IMR-90 (cell line): ENCODE data around the gene UBL4B. TPM values are rescaled to one million over a fixed set of nuclear protein-coding genes. Genes with fewer than 3 reads are reported as not detected.

Experiments
- ATAC-seq: fragments of 200-7000 bp; cut with Tn5 transposase; 2 replicates; pipeline ENCODE4 v1.9.1; 2020; ENCODE audit warnings: low read depth, mild to moderate bottlenecking, moderate library complexity
- BruUV-seq: library from RNA; stranded (reverse); fragments of 400-500 nt; replicated peaks from 2 replicates; lab custom pipeline; 2021; lab: Mats Ljungman, UMichigan
- CTCF ChIA-PET: fragments of 300-600 bp; formaldehyde crosslinking; extraction: SDS; loops from one replicate; lab custom pipeline; 2021; ENCODE audit warnings: antibody characterized with exemption; lab: Yijun Ruan, JAX
- POLR2A ChIA-PET: fragments of 300-600 bp; sonication (Branson Sonifier 250); formaldehyde crosslinking; loops from one replicate; lab custom pipeline; 2022; ENCODE audit warnings: antibody characterized with exemption; ENCODE audit not compliant: unreplicated experiment; lab: Charles Lee
- DNase-seq: peaks from one replicate; pipeline ENCODE4 v3.0.0; 2013
- H2AFZ ChIP-seq: replicated peaks from 2 replicates; pipeline ENCODE3; 2013; ENCODE audit warnings: low read length, mild to moderate bottlenecking; ENCODE audit not compliant: poor library complexity
- H2AK5ac ChIP-seq: 2 replicates; pipeline ENCODE4 v1.6.1; 2013; ENCODE audit warnings: low read depth, low read length, inconsistent platforms
- H2AK9ac ChIP-seq: replicated peaks from 2 replicates; pipeline ENCODE3; 2013; ENCODE audit warnings: mild to moderate bottlenecking, low read depth, low read length, moderate library complexity; ENCODE audit not compliant: poor library complexity
- H2BK120ac ChIP-seq: 2 replicates; pipeline ENCODE4 v1.6.1; 2013; ENCODE audit warnings: low read depth, low read length, inconsistent platforms
- H2BK15ac ChIP-seq: 3 replicates; pipeline ENCODE4 v1.6.1; 2013; ENCODE audit warnings: low read depth, low read length, inconsistent platforms
- H2BK20ac ChIP-seq: 2 replicates; pipeline ENCODE4 v1.6.1; 2013; ENCODE audit warnings: low read depth, mild to moderate bottlenecking, inconsistent platforms, low read length, moderate library complexity
- H2BK5ac ChIP-seq: 2 replicates; pipeline ENCODE4 v1.6.1; 2013; ENCODE audit warnings: mild to moderate bottlenecking, low read depth, low read length, inconsistent platforms; ENCODE audit not compliant: poor library complexity, severe bottlenecking
- H3K14ac ChIP-seq: replicated peaks from 2 replicates; pipeline ENCODE4 v1.6.1; 2013; ENCODE audit warnings: low read depth, low read length, inconsistent platforms
- H3K18ac ChIP-seq: 2 replicates; pipeline ENCODE4 v1.6.1; 2013; ENCODE audit warnings: low read depth, low read length, control low read depth
- H3K23ac ChIP-seq: 2 replicates; pipeline ENCODE4 v1.6.1; 2013; ENCODE audit warnings: low read depth, low read length, inconsistent platforms
- H3K27ac ChIP-seq: 2 replicates; pipeline ENCODE4 v1.5.1; 2013; ENCODE audit warnings: mild to moderate bottlenecking, control low read depth, low read length; ENCODE audit not compliant: insufficient read depth
- H3K27me3 ChIP-seq: 2 replicates; pipeline ENCODE4 v1.6.1; 2013; ENCODE audit warnings: low read length; ENCODE audit not compliant: control insufficient read depth, insufficient read depth
- H3K36me3 ChIP-seq: 2 replicates; pipeline ENCODE4 v1.6.1; 2013; ENCODE audit warnings: low read length, mixed read lengths; ENCODE audit not compliant: control insufficient read depth, insufficient read depth
- H3K4ac ChIP-seq: 2 replicates; pipeline ENCODE4 v1.6.1; 2013; ENCODE audit warnings: low read depth, low read length, inconsistent platforms
- H3K4me1 ChIP-seq: 2 replicates; pipeline ENCODE4 v1.6.1; 2013; ENCODE audit warnings: low read length, mixed read lengths; ENCODE audit not compliant: control insufficient read depth, insufficient read depth
- H3K4me2 ChIP-seq: 2 replicates; pipeline ENCODE4 v1.6.1; 2013; ENCODE audit warnings: low read depth, mild to moderate bottlenecking, control low read depth, low read length, moderate library complexity
- H3K4me3 ChIP-seq: 2 replicates; pipeline ENCODE4 v1.5.1; 2013; ENCODE audit warnings: low read depth, mild to moderate bottlenecking, control low read depth, low read length, moderate library complexity; ENCODE audit not compliant: insufficient read depth
- H3K56ac ChIP-seq: 2 replicates; pipeline ENCODE4 v1.6.1; 2013; ENCODE audit warnings: low read length, inconsistent platforms; ENCODE audit not compliant: insufficient read depth; ENCODE audit errors: extremely low read depth
- H3K79me1 ChIP-seq, 2 experiments: 2 replicates each; pipeline ENCODE4 v1.6.1; 2013; ENCODE audit warnings: low read length in 2 of 2, inconsistent platforms in 1 of 2, low read depth in 1 of 2
- H3K9ac ChIP-seq: 2 replicates; pipeline ENCODE4 v1.6.1; 2013; ENCODE audit warnings: low read depth, low read length, control low read depth
- H3K9me1 ChIP-seq: 2 replicates; pipeline ENCODE4 v1.6.1; 2013; ENCODE audit warnings: low read length, inconsistent platforms; ENCODE audit not compliant: insufficient read depth
- H3K9me3 ChIP-seq: 2 replicates; pipeline ENCODE4 v1.6.1; 2013; ENCODE audit warnings: low read length; ENCODE audit not compliant: control insufficient read depth, insufficient read depth
- H4K20me1 ChIP-seq: 2 replicates; pipeline ENCODE4 v1.6.1; 2013; ENCODE audit warnings: low read length, inconsistent platforms; ENCODE audit not compliant: insufficient read depth
- H4K5ac ChIP-seq: 2 replicates; pipeline ENCODE4 v1.6.1; 2013; ENCODE audit warnings: mild to moderate bottlenecking, low read depth, low read length, control low read depth
- H4K8ac ChIP-seq, 2 experiments: 2 replicates each; pipeline ENCODE4 v1.6.1; 2013; ENCODE audit warnings: low read depth in 2 of 2, low read length in 2 of 2, control low read depth in 1 of 2, inconsistent platforms in 1 of 2
- H4K91ac ChIP-seq: 2 replicates; pipeline ENCODE4 v1.6.1; 2013; ENCODE audit warnings: low read depth, low read length, inconsistent platforms; ENCODE audit not compliant: insufficient read depth
- CHD1 ChIP-seq: IDR thresholded peaks from 2 replicates; pipeline ENCODE4 v1.6.1; 2012; ENCODE audit warnings: low read depth, low read length, improper control_type of control experiment
- FOS ChIP-seq: fragments of 150-350 bp; IDR thresholded peaks from 2 replicates; pipeline ENCODE4 v1.6.1; 2016; ENCODE audit warnings: low read depth, low read length
- MAZ ChIP-seq: IDR thresholded peaks from 2 replicates; pipeline ENCODE4 v1.6.1; 2012; ENCODE audit warnings: low read depth, mild to moderate bottlenecking, low read length, improper control_type of control experiment, moderate library complexity, borderline replicate concordance
- MXI1 ChIP-seq: IDR thresholded peaks from 2 replicates; pipeline ENCODE4 v1.6.1; 2012; ENCODE audit warnings: low read depth, mild to moderate bottlenecking, low read length, moderate library complexity, borderline replicate concordance
- NFE2L2 ChIP-seq: fragments of 150-350 bp; IDR thresholded peaks from 2 replicates; pipeline ENCODE4 v1.6.1; 2016; ENCODE audit warnings: low read depth, mild to moderate bottlenecking, low read length
- RAD21 ChIP-seq: IDR thresholded peaks from 2 replicates; pipeline ENCODE4 v1.6.1; 2012; ENCODE audit warnings: low read length, improper control_type of control experiment
- RFX5 ChIP-seq: IDR thresholded peaks from 2 replicates; pipeline ENCODE4 v1.8.0; 2012; ENCODE audit warnings: low read depth, mild to moderate bottlenecking, low read length, moderate library complexity
- WGBS, 2 experiments: methylation state at CpG; one replicate each; pipeline versions ENCODE4 v1.1.5 to v1.1.7; 2013; ENCODE audit warnings: missing lambda C conversion rate in 2 of 2; ENCODE audit not compliant: insufficient read length in 1 of 2; ENCODE audit errors: extremely low coverage in 2 of 2; 5-methylcytosine and 5-hydroxymethylcytosine counted together
- dilution Hi-C: fragments of 300-500 bp; cut with HindIII; formaldehyde crosslinking; loops from one replicate; pipeline ENCODE4 v1.14.3; 2018; ENCODE audit warnings: low sequenced_read_pairs; ENCODE audit not compliant: unreplicated experiment
- in situ Hi-C: fragments of 300-500 bp; cut with MboI; formaldehyde crosslinking; loops from 3 replicates; pipeline ENCODE4 v1.14.3; 2019; ENCODE audit warnings: low sequenced_read_pairs, inconsistent platforms, mixed read lengths
- intact Hi-C: fragments of 100-400 bp; cut with micrococcal nuclease; formaldehyde crosslinking; loops from 2 replicates; pipeline ENCODE4 v1.10.0; 2022
- polyA plus RNA-seq, 3 experiments: library from polyadenylated mRNA; depleted of rRNA; stranded (reverse); fragments of >200 nt; gene quantifications; 2 replicates each; pipeline ENCODE4 v1.2.3, GENCODE V29; 2012; ENCODE audit warnings: low replicate concordance in 1 of 3
- total RNA-seq: library from RNA; depleted of rRNA; stranded (reverse); fragments of >200 nt; gene quantifications from 2 replicates; pipeline ENCODE4 v1.2.3, GENCODE V29; 2012
- TF ChIP-seq, protein P1 (sequence below): fragments of 150-350 bp; IDR thresholded peaks from 2 replicates; pipeline ENCODE4 v1.6.1; 2017; ENCODE audit warnings: mild to moderate bottlenecking, antibody characterized with exemption, low read length, low read depth

The UBL4B gene
- total and polyA plus RNA-seq, 2 of the 4 experiments (the other 2 are of a cell fraction) = not detected

DNA sequence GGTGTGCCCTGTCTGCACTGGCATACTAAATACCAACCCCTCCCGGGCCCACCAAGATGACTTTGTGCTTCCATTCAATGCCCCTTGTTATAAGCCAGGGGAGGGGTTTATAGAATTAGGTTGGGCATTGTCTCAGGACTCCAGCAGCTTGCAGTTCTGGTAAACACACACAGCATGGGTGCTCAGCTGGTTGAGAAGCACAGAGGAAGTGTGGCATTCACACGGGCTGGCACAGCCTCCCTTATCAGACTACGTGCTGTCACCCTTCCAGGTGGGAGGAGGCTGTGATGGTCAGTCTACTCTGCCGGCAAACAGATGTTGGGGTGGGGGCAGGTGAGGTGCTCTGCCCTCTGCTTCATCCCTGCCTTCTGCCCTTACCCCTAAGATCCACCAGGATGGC is 23.0 kb downstream of the UBL4B start:
- no peak overlapping the region for H3K4me3 ChIP-seq
- H2BK120ac ChIP-seq = no peak overlapping the region
- no peaks in the 10 kb centered on the region for H3K79me1 ChIP-seq
- H3K36me3 ChIP-seq = no peaks in the 10 kb centered on the region
- no peak overlapping the region for H4K5ac ChIP-seq
- in situ Hi-C loops = no loop called here
- H3K14ac ChIP-seq = no peak overlapping the region
- no peak overlapping the region for H2BK20ac ChIP-seq
- H3K23ac ChIP-seq = no peak overlapping the region
- no CpG with 5 or more reads among the region's 4 CpGs for WGBS, 2 experiments
- H2AK5ac ChIP-seq = no peak overlapping the region
- no peak overlapping the region for H3K18ac ChIP-seq
- no peak for ATAC-seq
- H3K9me1 ChIP-seq = no peaks in the 10 kb centered on the region
- no peak overlapping the region for H3K27ac ChIP-seq
- H4K8ac ChIP-seq = no peak overlapping the region
- no peak overlapping the region for H2BK5ac ChIP-seq
- no peak for DNase-seq
- H4K20me1 ChIP-seq = no peaks in the 10 kb centered on the region
- H2BK15ac ChIP-seq = no peak overlapping the region
- H3K27me3 ChIP-seq = peaks cover 60% of the 10 kb centered on the region
- dilution Hi-C loops = no loop called here
- H3K56ac ChIP-seq = no peak overlapping the region
- H3K4ac ChIP-seq = no peak overlapping the region
- no peak overlapping the region for H4K91ac ChIP-seq
- no peaks in the 10 kb centered on the region for H3K9me3 ChIP-seq
- TF ChIP-seq CHD1 = no peak
- TF ChIP-seq NFE2L2 = no peak
- TF ChIP-seq RAD21 = no peak
- no peak for TF ChIP-seq MXI1
- TF ChIP-seq FOS = no peak
- TF ChIP-seq, protein P1, sequence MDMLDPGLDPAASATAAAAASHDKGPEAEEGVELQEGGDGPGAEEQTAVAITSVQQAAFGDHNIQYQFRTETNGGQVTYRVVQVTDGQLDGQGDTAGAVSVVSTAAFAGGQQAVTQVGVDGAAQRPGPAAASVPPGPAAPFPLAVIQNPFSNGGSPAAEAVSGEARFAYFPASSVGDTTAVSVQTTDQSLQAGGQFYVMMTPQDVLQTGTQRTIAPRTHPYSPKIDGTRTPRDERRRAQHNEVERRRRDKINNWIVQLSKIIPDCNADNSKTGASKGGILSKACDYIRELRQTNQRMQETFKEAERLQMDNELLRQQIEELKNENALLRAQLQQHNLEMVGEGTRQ = no peak
- no peak for TF ChIP-seq MAZ
- TF ChIP-seq RFX5 = no peak
- ChIA-PET POLR2A (no interaction called here), CTCF (no interaction called here)
- no TSS peak for BruUV-seq
- no peak overlapping the region for H3K4me2 ChIP-seq
- H2AFZ ChIP-seq = no peak overlapping the region
- no peaks in the 10 kb centered on the region for H3K4me1 ChIP-seq
- no peak overlapping the region for H3K9ac ChIP-seq
- H2AK9ac ChIP-seq = no peak overlapping the region
- intact Hi-C loops = no loop called here
